ENCODE data around the gene TMEM91.

The TMEM91 gene

GRCh38 chr19:41428481-41428859 lies 52.1 kb downstream of the TMEM91 start:
- Histone ChIP-seq H3K4me3 (ENCODE audit: low read depth, low read length) (peak overlapping the region; percentile 50), H3K27me3 (ENCODE audit: control insufficient read depth, insufficient read depth, low read length) (no peaks in the 10 kb centered on the region), H3K9ac (ENCODE audit: low read depth, low read length) (no peak overlapping the region), H3K9me3 (ENCODE audit: control insufficient read depth, insufficient read depth, low read length) (no peaks in the 10 kb centered on the region), H3K4me1 (ENCODE audit: control insufficient read depth, insufficient read depth, low read length) (peaks cover 3% of the 10 kb centered on the region), H3K36me3 (ENCODE audit: control insufficient read depth, insufficient read depth, low read length) (peaks cover 31% of the 10 kb centered on the region)

GRCh38 chr19:41430922-41431321 lies 54.6 kb downstream of the TMEM91 start:
- no peaks in the 10 kb centered on the region for H3K9me3 ChIP-seq (ENCODE audit: control insufficient read depth, insufficient read depth, low read length)
- no peak overlapping the region for H3K4me3 ChIP-seq (ENCODE audit: low read depth, low read length)
- peaks cover 3% of the 10 kb centered on the region for H3K4me1 ChIP-seq (ENCODE audit: control insufficient read depth, insufficient read depth, low read length)
- H3K27me3 ChIP-seq (ENCODE audit: control insufficient read depth, insufficient read depth, low read length) = no peaks in the 10 kb centered on the region
- no peak overlapping the region for H3K9ac ChIP-seq (ENCODE audit: low read depth, low read length)
- H3K36me3 ChIP-seq (ENCODE audit: control insufficient read depth, insufficient read depth, low read length) = peaks cover 22% of the 10 kb centered on the region

GRCh38 chr19:41431426-41432386 lies 55.4 kb downstream of the TMEM91 start:
- Histone ChIP-seq H3K27me3 (ENCODE audit: control insufficient read depth, insufficient read depth, low read length) (no peaks in the 10 kb centered on the region), H3K4me3 (ENCODE audit: low read depth, low read length) (no peak overlapping the region), H3K9me3 (ENCODE audit: control insufficient read depth, insufficient read depth, low read length) (no peaks in the 10 kb centered on the region), H3K4me1 (ENCODE audit: control insufficient read depth, insufficient read depth, low read length) (peaks cover 3% of the 10 kb centered on the region), H3K9ac (ENCODE audit: low read depth, low read length) (no peak overlapping the region), H3K36me3 (ENCODE audit: control insufficient read depth, insufficient read depth, low read length) (peaks cover 19% of the 10 kb centered on the region)

- no peak overlapping the region for H3K9ac ChIP-seq (ENCODE audit: low read depth, low read length)
- H3K4me1 ChIP-seq (ENCODE audit: control insufficient read depth, insufficient read depth, low read length) = no peaks in the 10 kb centered on the region
- H3K4me3 ChIP-seq (ENCODE audit: low read depth, low read length) = no peak overlapping the region
- H3K27me3 ChIP-seq (ENCODE audit: control insufficient read depth, insufficient read depth, low read length) = no peaks in the 10 kb centered on the region
- H3K36me3 ChIP-seq (ENCODE audit: control insufficient read depth, insufficient read depth, low read length) = peaks cover 19% of the 10 kb centered on the region
- H3K9me3 ChIP-seq (ENCODE audit: control insufficient read depth, insufficient read depth, low read length) = no peaks in the 10 kb centered on the region
Observed at GRCh38 chr19:41433171-41433570, 56.8 kb downstream of the TMEM91 start.
